HG03196 (cell line): Measurements from ENCODE around the gene SCCPDH.

Source experiments
- ATAC-seq: cut with Tn5 transposase; IDR thresholded peaks from one replicate; pipeline ENCODE4 v1.9.1; 2021; ENCODE audit not compliant: unreplicated experiment

The SCCPDH gene

DNA sequence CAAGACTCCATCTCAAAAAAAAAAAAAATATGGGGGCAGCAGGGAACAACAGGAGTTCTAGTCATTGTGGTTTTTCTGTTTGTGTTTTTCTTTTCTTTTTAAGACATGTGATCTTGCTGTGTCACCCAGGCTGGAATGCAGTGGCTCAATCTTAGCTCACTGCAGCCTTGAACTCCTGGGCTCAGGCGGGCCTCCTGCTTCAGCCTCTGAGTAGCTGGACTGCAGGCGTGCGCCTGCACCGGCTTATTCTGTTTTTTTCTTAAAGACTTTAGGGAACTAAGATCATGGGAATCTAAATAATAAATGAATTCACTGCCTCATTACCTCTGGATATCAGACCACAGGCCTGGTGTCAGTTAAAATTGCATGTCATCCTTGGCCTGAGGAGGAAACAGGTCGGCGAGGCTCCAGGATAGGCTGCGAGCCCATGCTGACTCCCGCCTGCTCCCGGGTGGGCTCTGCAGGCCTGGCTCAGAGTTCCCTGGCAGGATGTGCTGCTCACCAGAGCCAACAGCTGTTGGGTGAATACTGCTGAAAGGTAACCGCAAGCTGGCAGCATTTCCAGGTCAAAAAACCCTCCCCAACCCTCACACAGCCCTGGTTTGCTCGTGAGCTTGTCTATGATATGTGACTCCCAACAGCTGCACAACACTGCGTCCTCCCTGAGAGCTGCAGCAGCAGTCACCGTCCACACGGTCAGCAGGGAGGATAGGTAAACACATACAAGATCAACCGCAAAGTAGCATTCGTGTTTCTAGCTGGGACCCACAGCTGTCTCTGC lies 58.1 kb downstream of the SCCPDH start:
- peak; percentile 73 for ATAC-seq

DNA sequence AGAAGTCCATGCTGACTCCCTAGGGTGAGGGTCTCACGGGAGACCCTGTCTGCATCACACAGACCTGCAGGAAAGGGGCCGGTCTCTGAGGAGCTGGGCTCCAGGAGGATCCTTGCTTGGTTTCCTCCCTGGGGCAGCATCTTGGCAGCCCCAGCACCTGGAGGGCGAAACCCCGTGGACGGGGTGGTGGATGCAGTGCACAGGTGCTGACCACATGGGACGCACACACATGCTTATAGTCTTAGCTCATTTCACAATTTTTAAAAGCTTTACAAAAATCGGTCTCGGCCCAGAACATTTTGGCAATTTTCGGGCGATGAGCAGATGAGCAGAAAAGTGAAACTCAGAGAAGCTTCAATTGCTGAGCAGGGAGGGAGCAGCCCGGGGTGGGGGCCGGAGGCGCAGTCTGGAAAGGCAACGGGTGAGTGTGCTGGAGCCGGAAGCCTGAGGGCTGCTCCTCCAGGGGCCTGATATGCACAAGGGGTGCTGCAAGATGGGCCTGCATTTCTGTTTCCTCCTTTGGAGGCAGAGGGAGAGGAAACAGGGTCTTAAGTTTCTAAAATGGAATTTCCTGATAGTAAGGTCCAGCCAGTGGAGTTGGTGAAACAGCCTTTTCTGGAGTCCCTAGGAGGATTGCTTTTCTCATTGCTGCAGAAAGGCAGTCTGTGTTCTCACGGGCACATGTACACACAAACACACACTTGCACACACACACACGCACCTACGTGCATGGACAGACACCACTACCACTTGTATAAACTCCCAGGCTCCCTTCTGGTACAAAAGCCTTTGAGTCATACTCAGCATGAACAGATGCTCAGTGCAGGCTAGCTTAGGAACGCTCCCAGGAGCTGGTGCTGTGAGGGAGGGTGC lies 60.6 kb downstream of the SCCPDH start:
- no peak for ATAC-seq

- no peak for ATAC-seq
Measured at GRCh38 chr1:246785494-246786111, 61.4 kb downstream of the SCCPDH start.

- ATAC-seq: no peak
Measured at GRCh38 chr1:246786606-246787238, 62.5 kb downstream of the SCCPDH start.

DNA sequence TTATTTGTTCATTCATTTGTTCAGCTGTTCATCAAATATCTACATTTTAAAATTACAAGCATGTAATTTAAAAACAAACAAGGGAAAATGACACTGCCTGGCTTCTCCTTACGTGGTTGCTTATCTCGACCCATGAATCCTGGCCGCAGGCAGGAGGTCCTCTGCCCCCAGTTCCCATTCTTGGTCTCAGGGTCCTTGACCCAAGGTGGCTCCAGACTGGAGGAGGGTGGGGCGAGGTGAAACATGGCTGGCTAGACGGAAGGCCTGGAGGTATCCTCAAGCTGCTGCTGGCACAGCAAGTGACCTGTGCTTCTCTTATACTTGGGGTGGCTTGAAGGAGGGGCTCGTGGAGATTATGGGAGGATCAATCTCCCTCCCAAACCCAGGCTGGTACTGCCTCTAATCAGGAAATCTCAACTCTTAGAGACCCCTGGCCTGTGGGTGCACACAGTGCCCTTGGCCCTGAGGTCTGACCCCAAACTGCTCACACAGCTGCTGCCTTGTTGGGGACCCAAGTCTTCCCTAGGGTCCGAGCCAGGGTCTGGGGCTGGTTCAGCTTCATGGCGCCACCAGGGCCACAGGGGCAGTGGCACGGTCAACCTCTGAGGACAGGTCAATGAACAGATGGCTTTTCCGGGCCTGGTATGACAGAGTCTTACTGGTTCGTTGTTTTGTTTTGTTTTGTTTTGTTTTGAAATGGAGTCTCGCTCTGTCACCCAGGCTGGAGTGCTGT lies 63.7 kb downstream of the SCCPDH start:
- ATAC-seq: no peak

DNA sequence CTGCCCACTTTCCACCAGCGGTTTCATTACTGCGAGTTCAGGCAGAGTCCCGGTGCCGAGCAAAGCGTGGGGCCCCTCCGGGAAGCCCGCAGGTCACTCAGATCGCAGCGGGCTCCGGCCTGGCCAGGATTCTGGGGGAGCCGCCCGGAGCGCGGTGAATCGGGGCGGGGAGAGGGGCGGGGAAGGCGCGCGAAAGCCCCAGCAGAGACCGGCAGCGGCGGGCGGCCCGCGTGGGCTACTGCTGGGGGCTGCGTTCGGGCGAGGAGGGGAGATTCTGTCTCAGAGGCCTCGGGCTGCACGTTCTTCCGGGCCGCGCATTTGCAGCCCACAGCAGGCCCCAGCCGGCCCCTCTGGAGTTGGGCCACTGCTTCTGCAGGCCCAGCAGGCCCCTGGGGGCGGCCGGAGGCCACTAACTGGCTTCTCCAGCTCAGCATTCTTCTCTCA lies 64.7 kb downstream of the SCCPDH start:
- no peak for ATAC-seq

GRCh38 chr1:246789454-246790339 lies 65.5 kb downstream of the SCCPDH start:
- ATAC-seq: no peak

DNA sequence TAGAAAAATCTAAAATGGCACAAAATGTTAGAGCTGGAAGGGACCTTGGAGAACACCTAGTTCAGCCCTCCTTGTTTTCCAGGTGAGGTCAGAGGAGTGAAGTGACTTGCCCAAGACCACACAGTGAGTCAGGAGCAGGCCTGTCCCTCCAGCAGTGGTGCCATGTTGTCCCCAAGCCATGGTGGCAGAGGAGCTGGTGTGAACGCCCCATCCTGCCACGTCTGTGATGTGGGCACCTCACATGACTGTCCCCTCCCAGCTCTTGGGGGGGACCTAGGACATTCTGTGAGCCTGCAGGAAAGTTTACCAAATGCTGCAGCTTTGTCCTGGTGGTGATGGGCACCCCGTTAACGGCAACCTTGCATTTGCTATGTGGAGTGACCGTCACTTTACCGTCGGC lies 66.2 kb downstream of the SCCPDH start:
- ATAC-seq: no peak

GRCh38 chr1:246790833-246791232 lies 66.6 kb downstream of the SCCPDH start:
- ATAC-seq: no peak

DNA sequence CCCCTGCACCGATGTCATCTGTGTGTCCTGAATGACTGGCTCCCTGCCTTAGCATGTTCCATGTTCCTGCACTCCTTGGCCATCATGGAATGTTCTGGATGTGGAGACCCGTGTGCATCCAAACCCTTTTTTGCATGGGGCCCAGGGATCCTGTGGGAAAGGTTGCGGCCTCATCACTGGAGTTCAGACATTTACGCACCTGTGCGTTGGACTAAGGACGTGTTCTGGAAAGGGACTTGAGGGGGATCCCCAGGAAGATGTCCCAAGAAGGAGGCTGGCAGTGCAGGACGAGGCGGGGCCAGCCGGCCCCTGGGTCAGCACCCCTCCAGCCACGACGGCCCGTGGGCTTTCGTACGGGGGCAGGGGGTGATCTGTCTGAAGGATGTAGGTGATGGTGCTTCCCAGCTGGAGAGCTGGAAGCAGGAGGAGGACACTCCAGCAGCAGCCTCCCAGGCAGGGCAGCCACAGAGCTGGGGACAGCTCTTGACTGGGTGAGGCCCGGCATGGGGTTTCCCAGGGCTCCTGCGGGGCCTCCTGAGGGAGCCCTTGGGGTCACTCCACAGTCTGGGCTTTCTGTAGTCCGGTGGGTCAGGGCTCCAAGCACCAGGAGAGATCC lies 67.2 kb downstream of the SCCPDH start:
- ATAC-seq: no peak

DNA sequence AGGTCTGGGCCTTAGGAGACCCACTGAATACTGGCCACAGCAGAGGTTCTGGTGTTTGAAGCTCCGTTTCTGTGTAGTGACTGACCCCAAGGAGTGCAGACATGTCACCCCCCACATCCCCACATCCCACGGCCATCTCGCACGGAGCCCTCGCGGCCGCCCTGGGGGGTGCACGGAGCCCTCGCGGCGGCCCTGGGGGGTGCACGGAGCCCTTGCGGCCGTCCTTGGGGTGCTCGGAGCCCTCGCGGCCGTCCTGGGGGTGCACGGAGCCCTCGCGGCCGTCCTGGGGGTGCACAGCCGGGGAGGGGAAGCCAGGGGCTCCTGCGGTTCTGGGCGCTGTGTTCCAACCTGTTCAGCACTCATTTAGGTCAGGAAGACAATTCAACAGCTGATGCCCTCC lies 68.4 kb downstream of the SCCPDH start:
- no peak for ATAC-seq

DNA sequence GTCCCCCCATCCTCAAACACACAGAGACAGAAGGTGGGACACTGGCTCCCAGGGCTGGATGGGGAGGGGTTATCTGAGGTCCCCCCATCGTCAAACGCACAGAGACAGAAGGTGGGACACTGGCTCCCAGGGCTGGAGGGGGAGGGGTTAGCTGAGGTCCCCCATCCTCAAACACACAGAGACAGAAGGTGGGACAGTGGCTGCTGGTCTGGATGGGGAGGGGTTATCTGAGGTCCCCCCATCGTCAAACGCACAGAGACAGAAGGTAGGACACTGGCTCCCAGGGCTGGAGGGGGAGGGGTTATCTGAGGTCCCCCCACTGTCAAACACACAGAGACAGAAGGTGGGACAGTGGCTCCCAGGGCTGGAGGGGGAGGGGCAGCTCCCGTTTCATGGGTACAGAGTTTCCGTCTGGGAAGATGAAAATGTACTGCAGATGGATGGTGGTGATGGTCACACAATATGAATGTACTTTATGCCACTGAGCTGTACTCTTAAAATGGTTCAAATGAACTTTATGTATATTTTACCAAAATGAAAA lies 69.2 kb downstream of the SCCPDH start:
- no peak for ATAC-seq

DNA sequence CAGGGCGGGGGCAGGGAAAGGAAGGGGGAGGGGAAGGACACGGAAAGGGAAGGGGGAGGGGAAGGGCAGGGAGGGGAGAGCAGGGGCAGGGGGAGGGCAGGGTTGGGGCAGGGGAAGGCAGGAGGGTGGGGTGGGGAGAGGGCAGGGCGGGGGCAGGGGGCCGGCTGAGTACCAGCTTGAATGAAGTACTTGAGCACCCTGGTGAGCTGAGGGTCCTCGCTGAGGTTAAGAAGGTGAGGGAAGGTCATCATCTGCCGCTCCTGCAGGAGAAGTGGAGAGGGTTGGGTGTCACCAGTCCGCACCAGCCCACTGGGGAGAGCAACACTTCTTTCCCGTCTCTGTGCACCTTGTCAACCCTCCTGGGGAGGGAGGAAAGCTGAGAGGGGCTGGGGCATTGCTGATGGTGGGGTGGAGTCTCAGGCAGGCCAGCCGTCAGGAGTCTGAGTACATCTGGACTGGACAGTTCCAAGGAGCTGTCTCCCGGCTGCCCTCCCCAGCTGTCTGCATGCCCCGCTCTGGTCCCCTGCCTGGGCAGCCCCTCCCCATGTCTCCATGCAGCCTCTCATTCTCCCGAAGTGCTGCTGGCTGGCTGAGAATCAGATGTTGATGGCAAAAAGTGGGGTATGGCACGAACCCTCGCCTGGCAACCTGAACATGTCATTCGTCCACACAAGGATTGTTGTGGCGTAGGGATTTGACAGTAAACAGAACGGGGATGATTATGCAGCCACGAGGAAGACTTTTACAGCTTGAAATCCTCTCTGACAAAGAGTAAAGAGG lies 70.0 kb downstream of the SCCPDH start:
- ATAC-seq: no peak

DNA sequence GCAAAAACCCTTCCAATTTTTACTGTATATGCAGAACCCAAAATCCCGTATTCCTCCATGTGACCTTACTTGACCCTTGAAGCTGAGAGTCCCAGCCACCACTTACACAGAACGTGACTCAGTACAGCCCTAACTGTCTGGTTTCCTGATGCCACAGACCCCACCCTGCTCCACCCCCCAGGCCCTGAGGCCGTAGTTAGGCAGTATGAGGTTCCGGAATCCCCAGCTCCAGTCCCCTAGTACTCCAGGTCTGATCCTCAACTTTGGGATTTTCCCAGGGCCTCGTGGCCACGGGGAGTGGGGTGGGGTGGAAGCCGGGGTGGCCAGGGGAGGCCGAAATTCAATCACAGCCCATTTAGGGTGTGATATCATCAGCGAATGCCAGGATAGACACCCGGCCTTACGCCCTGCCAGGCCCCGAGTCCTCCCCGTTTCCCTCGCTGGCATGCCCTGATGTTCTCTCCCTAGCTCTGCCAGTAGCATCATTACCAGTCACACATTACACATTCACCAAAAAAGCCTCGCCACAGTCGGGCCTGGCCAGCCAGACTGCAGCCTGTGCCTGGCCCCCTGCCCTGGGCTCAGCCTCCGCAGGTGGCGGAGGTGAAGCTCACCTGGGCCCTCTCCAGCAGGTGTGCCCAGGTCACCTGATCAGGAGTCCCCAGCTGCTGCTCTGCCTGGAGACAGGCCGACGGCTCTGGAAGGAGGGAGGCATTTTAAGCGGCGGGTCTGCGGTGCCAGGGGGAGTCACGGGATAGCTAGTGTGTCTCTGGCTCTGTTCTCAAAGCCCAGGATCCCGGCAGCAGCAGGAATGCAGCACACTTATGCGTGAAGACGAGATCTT lies 70.8 kb downstream of the SCCPDH start:
- no peak for ATAC-seq

DNA sequence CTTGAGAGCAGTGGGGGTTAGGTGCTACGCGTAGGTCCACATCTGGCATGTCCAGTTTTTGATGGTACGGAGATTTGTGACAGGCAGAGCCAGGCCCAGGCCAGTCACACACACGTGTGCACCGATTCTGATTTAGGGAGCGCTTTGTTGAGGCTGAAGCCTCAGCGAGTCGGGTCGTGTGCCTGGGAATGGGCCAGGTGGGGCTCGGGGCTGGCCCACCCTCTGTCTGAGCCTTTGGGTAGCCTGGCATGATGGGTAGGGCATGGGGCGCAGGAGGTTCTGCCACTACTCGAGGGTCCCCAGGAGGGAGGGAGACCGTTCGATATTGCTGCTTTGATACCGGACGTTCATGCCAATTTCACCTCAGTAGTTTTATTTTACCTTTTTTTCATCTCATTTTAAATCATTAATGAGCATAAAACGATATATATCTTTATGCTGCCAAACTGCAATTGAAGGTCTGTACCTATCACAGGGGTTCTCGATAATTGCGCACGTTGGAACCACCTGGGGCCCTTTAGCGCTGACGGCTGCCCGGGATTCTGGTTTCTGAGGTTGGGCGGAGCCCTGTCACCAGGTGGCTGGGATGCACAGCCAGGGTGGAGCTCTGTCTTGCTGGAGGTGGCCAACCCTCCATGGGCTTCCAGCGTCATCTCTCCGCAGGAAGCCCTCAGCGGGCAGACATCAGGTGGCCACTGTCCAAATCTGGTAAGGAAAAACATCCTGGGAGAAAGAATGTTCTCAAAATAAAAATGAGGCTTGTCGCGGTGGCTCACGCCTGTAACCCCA lies 71.9 kb downstream of the SCCPDH start:
- ATAC-seq: no peak

DNA sequence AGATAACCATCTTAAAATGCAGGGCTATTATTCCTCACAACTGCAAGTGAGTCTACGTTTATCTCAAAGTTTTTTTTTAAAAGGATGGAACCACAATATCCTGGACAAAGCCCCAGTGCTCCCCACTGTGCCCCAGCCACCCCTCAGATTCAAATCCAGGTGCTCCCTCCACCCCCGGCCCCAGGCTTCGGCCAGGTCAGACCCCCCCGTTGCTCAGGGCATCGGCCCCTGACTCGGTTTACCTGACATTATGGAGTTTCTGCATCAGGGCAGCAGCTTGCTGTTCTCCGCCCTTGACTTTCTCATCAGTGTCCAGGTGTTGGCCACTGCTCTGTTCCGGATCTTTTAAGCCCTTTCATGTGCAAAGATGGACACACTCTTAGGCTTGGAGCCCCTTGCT lies 72.9 kb downstream of the SCCPDH start:
- ATAC-seq: no peak
